ENCODE measurements around the gene FADS6.

FADS6 gene

DNA sequence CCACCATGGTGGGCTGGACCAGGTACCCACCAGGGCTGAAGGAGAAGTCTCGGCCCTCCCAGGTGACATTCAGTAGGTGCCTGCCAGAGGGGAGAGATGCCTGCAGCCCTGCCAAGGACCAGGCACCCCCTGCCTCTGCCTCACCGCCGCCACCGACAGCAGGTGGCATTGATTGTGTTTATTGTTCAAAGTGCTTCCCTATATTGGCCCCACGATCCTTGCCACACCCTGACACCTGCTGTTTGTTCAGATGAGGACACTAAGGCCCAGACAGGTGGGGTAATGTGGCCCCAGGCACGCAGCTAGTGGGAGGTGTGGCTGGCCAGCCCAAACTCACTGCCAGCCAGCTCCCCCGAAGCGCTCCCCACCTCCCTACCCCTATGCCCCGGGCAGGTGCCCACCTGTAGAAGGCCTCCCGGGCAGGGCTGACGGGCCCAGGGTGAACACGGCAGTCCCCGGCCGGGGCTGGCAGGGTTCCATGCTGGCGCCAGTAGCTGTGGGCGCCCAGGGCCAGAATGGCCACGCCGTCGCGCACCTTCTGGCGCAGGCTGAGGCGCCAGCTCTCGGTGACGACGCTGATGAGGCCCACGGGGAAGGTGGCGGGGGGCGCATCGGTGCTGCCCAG, 41.7 kb downstream of the FADS6 start:
- DNase-seq = no peak

DNA sequence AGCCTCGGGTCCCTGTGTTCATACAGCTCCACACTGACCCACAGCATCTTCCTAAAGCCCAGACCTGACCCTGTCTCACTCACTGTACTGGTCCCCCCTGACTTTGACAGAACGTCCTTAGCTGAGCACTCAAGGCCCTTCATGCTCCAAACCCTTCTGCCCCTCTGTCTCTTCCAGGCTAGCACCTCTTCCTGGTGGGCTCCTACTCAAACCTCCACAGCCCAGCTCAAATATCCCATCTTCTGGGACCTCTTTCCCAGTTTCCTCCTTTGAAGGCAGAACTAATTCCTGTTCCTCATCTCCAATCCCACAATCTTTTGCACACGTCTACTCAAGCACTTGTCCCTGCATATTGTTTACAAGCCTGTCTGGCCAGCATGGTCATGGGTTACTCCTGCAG, 42.5 kb downstream of the FADS6 start:
- no peak for DNase-seq

DNA sequence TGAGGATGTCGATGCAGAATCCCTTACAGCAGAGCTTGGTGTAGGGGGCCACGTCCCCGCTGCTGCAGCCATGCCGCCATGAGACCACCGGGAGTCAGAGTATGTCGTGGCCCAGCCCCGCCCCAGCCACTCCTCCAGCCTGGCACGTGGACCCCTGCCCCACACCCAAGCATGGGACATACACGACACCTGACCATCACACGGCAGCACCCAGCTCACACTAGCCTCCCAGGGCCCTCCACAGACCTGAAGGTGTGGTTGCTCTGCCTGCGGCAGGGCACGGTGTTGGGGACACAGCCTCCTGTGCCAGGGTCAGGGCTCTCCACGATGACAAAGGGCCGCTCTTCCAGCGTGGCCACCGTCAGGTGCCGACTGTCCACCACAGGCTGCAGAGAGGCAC, 43.1 kb downstream of the FADS6 start:
- no peak for DNase-seq

DNA sequence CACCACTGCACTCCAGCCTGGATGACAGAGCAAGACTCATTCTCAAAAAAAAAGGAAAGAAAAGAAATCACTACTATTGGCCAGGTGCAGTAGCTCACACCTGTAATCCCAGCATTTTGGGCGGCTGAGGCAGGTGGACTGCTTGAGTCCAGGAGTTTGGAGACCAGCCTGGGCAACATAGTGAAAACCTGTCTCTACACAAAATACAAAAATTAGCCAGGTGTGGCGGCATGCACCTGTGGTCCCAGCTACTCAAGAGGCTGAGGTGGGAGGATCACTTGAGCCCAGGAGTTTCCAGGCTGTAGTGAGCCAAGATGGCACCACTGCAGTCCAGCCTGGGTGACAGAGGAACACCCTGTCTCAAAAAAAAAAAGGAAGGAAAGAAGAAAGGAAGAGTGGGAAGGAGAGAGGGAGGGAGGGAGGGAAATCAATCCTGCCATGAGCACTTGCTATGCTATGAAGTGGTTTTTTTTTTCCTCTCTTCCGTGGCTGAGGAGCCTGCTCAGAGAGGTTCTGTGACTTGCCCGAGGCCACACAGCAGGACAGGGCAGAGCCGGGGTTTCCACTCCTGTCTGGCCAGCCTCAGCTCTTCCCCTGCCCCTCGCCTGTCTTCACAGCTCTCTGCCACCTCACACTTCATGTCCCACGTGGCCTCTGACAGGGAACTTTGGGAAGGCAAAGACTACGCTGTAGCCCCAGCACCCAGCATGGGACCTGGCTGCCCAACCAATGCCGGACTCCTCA, 44.6 kb downstream of the FADS6 start:
- DNase-seq = no peak

DNA sequence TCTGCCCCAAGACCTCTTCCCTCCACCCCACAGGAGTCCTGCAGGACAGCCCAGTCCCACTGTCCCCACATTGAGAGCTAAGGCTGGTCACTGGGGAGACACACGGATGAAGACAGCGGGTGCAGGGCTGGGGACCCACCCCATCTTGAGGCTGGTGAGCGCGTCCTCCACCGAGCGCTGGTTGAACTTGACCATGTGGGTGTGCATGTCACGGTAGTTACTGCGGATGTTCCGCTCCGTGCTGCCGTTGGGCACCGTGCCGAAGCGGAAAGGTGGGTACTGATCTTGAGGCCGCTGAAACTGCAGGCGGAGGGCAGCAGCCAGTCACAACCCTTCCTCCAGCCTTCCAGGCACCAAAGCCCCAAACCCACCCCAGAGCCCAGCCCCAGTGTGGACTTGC, 46.8 kb downstream of the FADS6 start:
- no peak for DNase-seq

DNA sequence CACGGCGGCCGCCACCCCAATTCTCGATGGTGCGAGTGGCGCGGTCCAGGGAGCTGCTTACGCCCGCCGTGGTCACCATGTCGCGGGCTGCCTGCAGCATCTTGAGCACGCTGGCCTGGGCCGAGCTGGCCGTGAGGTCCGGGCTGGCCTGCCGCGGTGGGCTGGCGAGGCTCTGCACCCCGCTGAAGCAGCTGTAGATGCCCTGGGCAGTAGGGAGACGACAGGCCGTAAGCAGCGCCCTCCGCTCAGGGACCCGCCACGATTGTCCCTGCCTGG, 50.1 kb downstream of the FADS6 start:
- DNase-seq = no peak

DNA sequence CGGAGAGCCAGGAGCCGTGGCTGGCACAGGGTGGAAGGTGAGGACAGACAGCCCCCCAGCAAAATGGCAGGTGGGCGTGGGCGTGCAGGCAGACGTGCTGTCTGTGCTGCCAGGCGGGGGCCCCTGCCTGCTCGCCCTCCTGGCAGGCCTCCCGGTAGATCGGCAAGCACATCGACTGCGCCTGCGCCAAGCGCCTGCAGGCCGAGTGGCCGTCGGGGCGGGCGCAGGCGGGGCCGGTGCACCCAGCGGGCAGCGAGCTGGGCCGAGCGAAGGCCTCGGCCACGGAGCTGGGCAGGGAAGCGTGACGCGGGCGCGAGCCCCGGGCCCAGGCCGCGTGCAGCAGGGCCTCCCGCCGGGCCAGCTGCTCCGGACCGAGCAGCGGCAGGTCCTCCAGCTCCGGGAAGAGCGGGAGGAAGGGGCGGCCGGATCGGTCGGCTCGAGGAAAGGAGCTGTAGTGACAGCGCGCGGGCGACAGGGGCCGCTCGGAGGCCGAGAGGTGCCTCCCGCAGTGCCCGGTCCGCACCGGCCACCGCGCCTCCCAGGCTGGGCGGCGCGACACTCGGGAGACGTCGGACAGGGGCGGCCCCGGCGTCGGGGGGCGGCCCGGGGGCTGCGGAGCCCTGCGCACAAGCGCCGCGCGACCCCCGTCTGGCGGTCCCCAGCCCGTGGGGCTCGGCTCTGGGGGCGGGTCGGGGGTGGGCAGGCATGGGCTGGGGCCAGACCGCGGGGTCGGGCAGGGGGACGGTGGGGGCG, 50.7 kb downstream of the FADS6 start:
- DNase-seq = no peak

DNA sequence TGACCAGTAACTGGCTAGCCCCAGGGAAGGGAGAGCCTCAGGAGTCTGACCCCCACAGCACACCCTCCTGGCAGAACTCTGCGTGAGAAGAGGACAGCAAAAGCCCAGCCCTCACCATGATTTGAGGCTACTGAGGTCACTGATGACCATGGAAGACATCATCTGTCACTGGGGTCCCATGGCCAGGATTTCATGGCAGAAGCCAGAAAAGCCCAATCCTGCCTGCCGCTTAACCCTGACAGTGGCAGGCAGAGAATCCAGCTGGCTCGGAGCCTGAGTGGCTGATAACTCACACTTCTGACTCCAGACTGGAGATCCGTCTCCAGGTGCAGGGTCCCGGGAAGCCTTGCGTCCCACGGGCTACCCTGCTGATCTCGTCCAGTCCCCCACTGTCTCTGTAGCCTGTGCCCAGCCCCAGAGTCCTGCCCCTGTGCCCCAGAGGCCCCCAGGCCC, 51.3 kb downstream of the FADS6 start:
- no peak for DNase-seq

DNA sequence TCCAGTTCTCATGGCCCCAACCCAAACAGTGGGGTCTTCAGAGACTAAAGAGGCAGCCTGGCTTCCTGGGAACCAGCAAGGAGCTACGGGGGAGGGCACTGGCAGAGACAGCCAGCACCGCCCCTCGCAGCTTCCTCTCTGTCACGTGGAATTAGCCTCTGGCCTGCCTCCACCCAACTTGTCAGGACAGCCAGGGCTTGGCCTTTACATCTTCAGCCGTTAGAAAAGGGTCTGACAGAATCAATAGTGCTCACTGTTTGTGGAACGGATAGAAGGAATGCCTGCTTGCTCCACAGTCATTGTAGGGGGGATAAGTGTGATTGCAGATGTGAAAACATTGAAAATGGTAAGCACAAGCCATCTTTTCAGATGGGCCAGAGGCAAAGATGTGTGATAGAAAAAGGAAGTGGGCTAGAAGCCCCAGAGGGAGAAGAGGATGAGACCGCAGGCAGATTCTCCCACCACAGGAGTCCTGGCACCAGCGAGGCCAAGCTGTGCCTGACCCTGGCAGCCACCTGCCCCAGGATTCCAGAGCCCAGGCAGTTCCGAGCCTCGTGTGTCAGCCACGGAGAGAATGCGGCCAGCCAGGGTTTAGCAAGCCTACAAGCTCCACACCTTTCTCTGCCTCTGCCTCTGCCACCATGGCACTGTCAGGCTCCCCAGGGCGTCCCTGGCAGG, 52.3 kb downstream of the FADS6 start:
- DNase-seq = no peak

DNA sequence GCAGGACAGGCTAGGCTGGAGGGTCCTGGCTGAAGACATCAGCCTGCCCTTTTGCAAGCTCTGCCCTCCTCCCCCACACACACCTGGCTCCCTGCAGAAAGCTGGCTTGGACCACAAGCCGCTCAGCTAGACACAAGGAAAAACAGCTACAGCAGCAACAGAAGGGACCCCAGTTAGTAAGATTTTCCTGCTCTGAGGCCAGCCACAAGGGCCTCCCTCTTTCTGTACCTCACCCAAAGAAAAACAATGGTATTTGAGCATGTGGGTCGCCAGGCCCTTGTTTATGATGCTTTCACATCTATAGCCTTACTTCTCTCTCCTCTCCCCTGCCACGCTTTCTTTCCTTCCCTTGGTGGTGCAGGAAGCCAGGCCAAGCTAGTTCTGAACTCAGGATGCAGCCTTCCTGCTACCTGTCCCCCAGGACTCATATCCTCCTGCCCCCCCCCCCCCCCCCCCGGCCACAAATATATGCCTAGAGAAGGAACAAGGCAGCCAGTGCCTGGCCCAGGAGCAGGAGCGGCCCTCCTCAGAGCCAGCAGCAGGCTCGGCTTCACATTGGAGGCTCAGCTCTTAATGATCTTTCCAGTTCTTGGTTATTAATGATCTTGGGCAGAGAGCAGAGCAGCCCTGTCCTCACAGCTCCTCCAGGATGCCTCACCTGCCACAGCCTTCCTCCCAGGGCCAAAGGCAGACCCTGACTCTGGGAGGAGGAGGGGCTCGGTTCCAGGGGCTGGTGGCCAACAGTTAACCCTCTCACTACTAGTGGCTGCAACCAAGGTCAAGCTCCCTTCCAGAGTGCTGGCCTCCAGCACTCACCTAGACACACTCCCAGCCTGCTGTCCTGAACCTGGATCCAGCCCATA, 53.2 kb downstream of the FADS6 start:
- DNase-seq = no peak

DNA sequence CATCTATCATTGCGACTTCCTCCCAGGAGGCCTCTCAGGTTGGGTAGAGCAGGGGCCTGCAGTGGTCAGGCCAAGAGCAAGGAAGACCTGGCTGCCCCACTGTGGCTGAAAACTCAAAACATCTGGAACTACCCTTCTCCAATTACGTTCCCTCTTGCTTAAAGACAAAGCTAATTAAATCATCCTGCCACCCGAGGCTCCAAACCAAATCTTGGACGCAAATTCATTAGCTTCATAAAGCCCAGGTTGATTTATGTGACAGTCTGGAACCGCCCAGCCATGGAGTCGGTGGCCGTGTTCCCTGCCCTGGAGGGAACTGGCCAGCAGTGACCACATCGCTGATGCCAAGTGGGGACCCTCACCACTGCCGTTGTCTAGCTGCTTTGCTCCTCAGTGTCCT, 55.2 kb downstream of the FADS6 start:
- DNase-seq = no peak

DNA sequence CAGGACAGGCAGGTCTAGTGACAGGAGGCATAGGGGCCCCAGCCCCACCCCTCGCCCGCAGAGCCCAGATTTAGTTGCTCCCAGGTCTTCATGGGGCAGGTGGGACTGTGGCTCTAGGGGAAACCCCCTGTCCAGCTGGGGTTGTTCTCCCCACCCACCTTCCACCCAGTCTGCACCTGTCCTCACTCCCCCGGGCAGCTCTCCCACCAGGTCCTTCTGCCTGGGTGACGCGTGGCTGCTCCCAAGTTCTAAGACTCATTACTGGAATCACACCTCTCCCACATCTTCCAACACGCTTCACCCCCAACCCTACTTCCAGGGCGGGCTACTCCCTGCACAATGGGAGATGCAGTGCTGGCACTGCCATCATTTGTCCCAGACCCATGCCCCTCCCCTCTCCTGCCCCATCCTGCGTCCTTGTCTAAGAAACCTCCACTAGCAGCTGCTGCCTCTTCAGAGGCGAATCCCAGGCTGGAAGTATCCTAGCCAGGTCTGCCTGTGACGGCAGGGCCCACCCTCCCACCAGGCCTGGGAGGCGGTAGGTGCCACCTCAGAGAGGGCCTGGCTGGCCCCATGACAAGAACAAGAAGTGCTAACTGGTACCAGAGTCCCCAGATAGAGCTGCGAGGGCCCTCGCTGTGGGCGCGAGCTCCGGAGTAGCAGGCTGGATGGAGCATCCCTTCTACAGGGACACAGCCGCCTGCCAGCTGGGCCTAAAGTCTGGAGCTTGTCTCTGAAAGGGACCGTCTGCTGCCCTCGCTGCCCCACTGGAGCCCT, 56.6 kb downstream of the FADS6 start:
- no peak for DNase-seq

DNA sequence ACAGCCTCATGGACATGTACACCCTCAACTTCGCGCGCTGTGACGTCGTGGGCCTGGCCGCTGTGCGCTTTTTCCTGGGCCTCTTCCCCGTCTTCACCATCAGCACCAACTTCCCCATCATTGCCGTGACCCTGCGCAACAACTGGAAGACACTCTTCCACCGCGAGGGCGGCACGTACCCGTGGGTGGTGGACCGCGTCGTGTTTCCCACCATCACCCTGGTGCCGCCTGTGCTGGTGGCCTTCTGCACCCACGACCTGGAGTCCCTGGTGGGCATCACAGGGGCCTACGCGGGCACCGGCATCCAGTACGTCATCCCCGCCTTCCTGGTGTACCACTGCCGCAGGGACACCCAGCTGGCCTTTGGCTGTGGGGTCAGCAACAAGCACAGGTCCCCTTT, 57.2 kb downstream of the FADS6 start:
- no peak for DNase-seq

DNA sequence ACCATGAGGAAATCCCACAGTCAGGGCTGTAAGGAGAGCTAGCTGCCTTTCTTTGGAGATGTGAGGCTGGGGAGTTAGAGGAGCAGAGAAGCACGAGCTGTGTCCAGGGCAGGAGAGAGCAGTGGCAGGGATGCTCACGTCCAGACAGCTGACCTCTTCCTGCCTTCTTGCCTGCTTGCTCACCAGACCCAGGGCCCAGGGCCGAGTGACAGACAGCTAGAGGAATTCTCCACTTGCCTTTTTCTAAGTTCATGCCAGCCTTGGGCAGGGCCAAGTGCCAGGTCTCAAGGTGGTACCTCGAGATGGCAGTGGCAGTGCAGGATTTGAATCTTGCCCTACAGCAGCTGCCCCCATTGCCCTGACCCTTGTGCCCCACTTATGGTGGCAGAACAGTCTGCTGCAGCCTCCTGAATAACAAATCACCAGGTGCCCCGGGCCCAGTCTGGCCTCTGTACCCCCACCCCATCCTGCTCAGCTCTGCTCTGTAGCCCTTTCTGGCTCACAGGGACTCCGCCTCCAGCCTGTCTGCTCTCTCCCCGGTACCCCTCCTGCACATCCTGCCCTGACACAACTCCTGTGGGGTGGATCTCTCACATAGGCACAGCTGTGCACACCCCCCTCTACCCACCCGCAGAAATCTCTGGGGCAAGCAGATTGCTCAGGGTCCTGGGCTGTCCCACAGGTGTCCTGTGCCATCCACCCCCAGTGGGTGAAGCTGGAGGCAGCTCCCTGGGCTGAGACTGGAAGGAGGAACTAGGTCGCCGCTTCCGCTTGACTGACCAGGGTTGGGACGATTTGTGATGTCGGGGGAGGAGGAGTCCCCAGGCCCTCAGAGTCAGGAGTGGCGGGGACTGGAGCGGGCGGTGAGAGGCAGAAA, 59.7 kb downstream of the FADS6 start:
- no peak for DNase-seq

DNA sequence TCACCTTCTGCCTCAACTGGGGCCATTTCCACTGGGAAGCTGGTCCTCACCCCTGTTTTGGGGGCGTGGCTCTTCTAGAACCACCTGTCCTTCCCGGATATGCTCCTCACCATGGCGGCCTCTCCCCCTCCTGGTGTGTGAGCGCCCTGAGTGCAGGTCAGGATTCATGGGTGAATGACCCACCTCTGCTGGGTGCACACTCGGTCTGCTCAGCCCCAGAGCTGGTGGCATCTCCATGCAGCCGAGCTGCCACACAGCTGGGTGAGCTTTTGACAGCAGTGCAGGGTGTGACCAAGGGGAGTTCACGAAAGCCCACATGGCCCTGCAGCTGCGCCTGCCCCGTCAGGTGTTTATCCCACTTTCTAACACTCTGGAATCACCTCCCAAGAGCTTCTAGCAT, 61.0 kb downstream of the FADS6 start:
- no peak for DNase-seq

DNA sequence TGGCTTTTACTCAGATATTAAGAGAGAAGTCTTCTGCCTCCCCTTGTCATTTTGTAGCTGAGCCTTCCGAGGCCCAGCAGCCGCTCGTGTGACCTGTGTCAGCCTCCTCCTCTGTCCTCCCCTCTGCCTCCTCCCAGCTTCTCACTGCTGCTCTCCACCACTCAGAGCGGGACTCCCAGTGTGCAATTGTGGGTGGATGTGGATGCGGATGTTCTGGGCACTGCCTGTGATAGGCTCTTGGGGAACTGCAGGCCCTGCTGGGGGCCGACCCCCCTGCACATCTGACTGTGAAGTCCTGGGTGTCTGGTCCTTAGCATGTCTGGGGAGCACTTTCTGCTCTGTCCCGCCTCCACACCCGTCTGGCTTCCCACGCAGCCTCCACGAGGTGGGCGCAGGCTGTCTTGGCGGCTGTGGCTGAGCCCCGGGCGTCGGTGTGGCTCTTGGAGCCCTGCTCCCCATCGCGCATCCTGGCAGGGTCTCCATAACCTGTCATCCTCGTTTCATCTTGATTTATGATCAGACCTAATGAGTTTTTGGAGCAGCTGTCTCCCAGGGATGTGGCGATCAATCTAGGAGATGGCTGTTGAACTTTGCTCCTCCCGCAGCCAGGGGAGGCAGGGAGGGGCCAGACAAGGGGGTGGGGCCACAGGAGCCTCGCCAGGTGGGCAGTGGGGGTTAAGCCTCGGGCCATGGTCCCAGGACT, 61.8 kb downstream of the FADS6 start:
- no peak for DNase-seq

DNA sequence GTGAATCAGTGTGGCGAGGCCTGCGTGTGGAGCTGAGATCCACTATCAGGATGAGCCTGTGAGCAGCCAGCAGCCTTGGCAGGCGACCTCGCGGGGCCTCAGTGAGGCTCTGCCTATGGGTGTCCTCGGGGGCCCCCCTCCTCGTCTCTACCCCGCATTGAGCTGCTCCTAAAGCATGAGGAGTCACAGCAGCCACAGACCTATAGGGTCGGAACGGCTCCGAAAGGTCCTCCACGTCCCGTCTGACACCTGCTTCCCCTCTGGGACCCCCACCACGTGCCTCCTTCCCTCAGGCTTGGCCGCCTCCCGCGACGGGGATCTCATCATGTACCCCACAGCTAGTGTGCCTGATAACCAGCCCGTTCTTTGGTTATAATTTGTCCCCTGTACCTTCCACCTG, 62.6 kb downstream of the FADS6 start:
- no peak for DNase-seq

DNA sequence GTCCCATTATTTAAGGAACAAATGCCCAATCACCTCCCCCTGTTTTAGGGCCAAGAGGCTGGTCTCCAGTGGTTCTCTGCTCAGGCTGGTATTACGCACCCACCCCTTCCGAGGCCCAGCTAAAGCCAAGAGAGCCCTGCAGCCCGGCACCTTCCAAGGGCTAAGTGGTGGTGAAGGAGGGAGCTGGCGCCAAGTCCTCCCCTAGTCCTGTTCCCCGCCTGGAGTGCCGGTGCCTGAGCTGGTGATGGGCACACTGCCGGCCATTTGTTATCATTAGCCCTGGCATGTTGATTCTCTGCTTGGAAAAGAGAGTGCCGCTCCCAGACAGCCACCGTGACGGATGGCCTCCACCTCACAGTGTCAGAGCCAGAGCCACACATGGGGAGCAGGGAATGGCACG, 65.6 kb downstream of the FADS6 start:
- DNase-seq = no peak

All from effector CD8-positive, alpha-beta T cell (primary cell).